H1 (cell line): ENCODE measurements around the gene CNNM1. TPM values are rescaled to one million over a fixed set of nuclear protein-coding genes. Genes with fewer than 3 reads are reported as not detected.

Experiments used
- CTCF ChIA-PET: fragments of 300-600 bp; sonication (Branson Sonifier 250); formaldehyde crosslinking; loops from one replicate; lab custom pipeline; 2021; ENCODE audit not compliant: partially characterized antibody; lab: Charles Lee
- POLR2A ChIA-PET: fragments of 300-600 bp; sonication (Branson Sonifier 250); formaldehyde crosslinking; loops from one replicate; lab custom pipeline; 2021; ENCODE audit warnings: inconsistent platforms; ENCODE audit not compliant: partially characterized antibody; lab: Charles Lee
- DNase-seq, 2 experiments: peaks; one replicate each; pipeline versions ENCODE4 v3.0.0 to v3.0.0-alpha.2; 2010 to 2022; ENCODE audit warnings: low spot score in 2 of 2, low read depth in 1 of 2, mixed read lengths in 1 of 2
- FAIRE-seq: peaks from 2 replicates; lab custom pipeline; 2011; peaks lifted over from hg19 to GRCh38; lab: Jason Lieb, UNC
- H2AFZ ChIP-seq: 2 replicates; pipeline ENCODE4 v1.8.1; 2012; ENCODE audit warnings: low read length, inconsistent platforms
- H2AK5ac ChIP-seq: 2 replicates; pipeline ENCODE4 v1.6.1; 2013; ENCODE audit warnings: low read depth, low read length
- H2BK120ac ChIP-seq: replicated peaks from 2 replicates; pipeline ENCODE3; 2013; ENCODE audit warnings: low read depth, low read length, inconsistent platforms
- H2BK12ac ChIP-seq: 2 replicates; pipeline ENCODE4 v1.6.1; 2013; ENCODE audit warnings: low read depth, low read length
- H2BK15ac ChIP-seq: 2 replicates; pipeline ENCODE4 v1.6.1; 2013; ENCODE audit warnings: low read length
- H2BK20ac ChIP-seq: 2 replicates; pipeline ENCODE4 v1.6.1; 2013; ENCODE audit warnings: low read length
- H2BK5ac ChIP-seq: 2 replicates; pipeline ENCODE4 v1.6.1; 2013; ENCODE audit warnings: low read depth, low read length
- H3K14ac ChIP-seq: 2 replicates; pipeline ENCODE4 v1.6.1; 2013; ENCODE audit warnings: inconsistent platforms; ENCODE audit not compliant: insufficient read length
- H3K18ac ChIP-seq: 2 replicates; pipeline ENCODE4 v1.6.1; 2013; ENCODE audit warnings: low read length; ENCODE audit errors: extremely low read depth
- H3K23ac ChIP-seq: 2 replicates; pipeline ENCODE4 v1.6.1; 2013; ENCODE audit warnings: inconsistent platforms; ENCODE audit not compliant: insufficient read length
- H3K23me2 ChIP-seq: 2 replicates; pipeline ENCODE4 v1.6.1; 2013; ENCODE audit warnings: low read depth, low read length
- H3K27ac ChIP-seq: 2 replicates; pipeline ENCODE4 v1.6.1; 2011; ENCODE audit warnings: low read depth, low read length, inconsistent platforms
- H3K27me3 ChIP-seq, 4 experiments: replicated peaks in 1 of 4; 1 replicate in 1 of 4; 2 replicates in 3 of 4; pipeline versions ENCODE4 v1.6.1 to v1.8.1; 2011 to 2013; ENCODE audit warnings: low read length in 3 of 4, mild to moderate bottlenecking in 3 of 4, inconsistent platforms in 2 of 4, mixed read lengths in 2 of 4, moderate library complexity in 1 of 4; ENCODE audit not compliant: control insufficient read depth in 3 of 4, insufficient read depth in 3 of 4; ENCODE audit errors: extremely low read depth in 1 of 4
- H3K36me3 ChIP-seq, 4 experiments: 2 replicates each; pipeline versions ENCODE4 v1.6.1 to v1.8.1; 2011 to 2013; ENCODE audit warnings: mild to moderate bottlenecking in 4 of 4, low read length in 3 of 4, moderate library complexity in 2 of 4, control low read depth in 1 of 4, inconsistent platforms in 1 of 4; ENCODE audit not compliant: insufficient read depth in 4 of 4, control insufficient read depth in 2 of 4
- H3K4ac ChIP-seq: replicated peaks from 2 replicates; pipeline ENCODE3; 2013; ENCODE audit warnings: low read length, low read depth, mixed read lengths, inconsistent platforms; ENCODE audit not compliant: insufficient read length
- H3K4me1 ChIP-seq, 4 experiments: replicated peaks in 1 of 4; 1 replicate in 1 of 4; 2 replicates in 3 of 4; pipeline versions ENCODE4 v1.6.1 to v1.8.1; 2011 to 2013; ENCODE audit warnings: low read length in 3 of 4, inconsistent platforms in 2 of 4, mixed read lengths in 1 of 4; ENCODE audit not compliant: insufficient read depth in 4 of 4, control insufficient read depth in 3 of 4
- H3K4me2 ChIP-seq, 2 experiments: 2 replicates each; pipeline versions ENCODE4 v1.6.1 to v1.8.1; 2011 to 2013; ENCODE audit warnings: low read depth in 2 of 2, low read length in 2 of 2, control low read depth in 1 of 2, inconsistent platforms in 1 of 2, mild to moderate bottlenecking in 1 of 2; ENCODE audit not compliant: insufficient read depth in 1 of 2
- H3K4me3 ChIP-seq, 4 experiments: fragments of 200-600, 300-600 bp in 1 of 4; sonication (generic), shearing (Covaris generic), sonication (Bioruptor Twin) in 1 of 4; 2 replicates each; pipeline versions ENCODE4 v1.5.1 to v1.8.1; 2011 to 2016; ENCODE audit warnings: low read length in 4 of 4, low read depth in 3 of 4, control low read depth in 2 of 4, inconsistent platforms in 2 of 4, mild to moderate bottlenecking in 2 of 4, mixed read lengths in 1 of 4, moderate library complexity in 1 of 4; ENCODE audit not compliant: insufficient read depth in 2 of 4; ENCODE audit errors: extremely low read depth in 1 of 4
- H3K56ac ChIP-seq: replicated peaks from 2 replicates; pipeline ENCODE3; 2013; ENCODE audit warnings: low read depth, mild to moderate bottlenecking, mixed read lengths, low read length, inconsistent platforms; ENCODE audit not compliant: insufficient read length
- H3K79me1 ChIP-seq: 2 replicates; pipeline ENCODE4 v1.6.1; 2013; ENCODE audit warnings: low read depth, low read length, control low read depth
- H3K79me2 ChIP-seq, 2 experiments: 2 replicates each; pipeline versions ENCODE4 v1.6.1 to v1.8.1; 2012 to 2013; ENCODE audit warnings: low read length in 2 of 2, mild to moderate bottlenecking in 2 of 2, inconsistent platforms in 1 of 2; ENCODE audit not compliant: insufficient read depth in 2 of 2, control insufficient read depth in 1 of 2
- H3K9ac ChIP-seq, 4 experiments: replicated peaks in 1 of 4; 1 replicate in 1 of 4; 2 replicates in 3 of 4; pipeline versions ENCODE4 v1.6.1 to v1.8.1; 2011 to 2013; ENCODE audit warnings: low read depth in 3 of 4, low read length in 3 of 4, control low read depth in 2 of 4, mild to moderate bottlenecking in 2 of 4, moderate library complexity in 2 of 4, inconsistent platforms in 1 of 4; ENCODE audit errors: extremely low read depth in 1 of 4
- H3K9me3 ChIP-seq, 2 experiments: 2 replicates each; pipeline versions ENCODE4 v1.6.1 to v1.8.1; 2012 to 2013; ENCODE audit warnings: mild to moderate bottlenecking in 2 of 2, moderate library complexity in 2 of 2, control low read depth in 1 of 2, inconsistent platforms in 1 of 2, low read depth in 1 of 2, low read length in 1 of 2, mixed read lengths in 1 of 2; ENCODE audit not compliant: insufficient read depth in 2 of 2
- H4K20me1 ChIP-seq, 2 experiments: replicated peaks in 1 of 2; 2 replicates each; pipeline versions ENCODE3 to v1.8.1; 2011 to 2013; ENCODE audit warnings: inconsistent platforms in 2 of 2, low read length in 2 of 2, mild to moderate bottlenecking in 1 of 2; ENCODE audit not compliant: insufficient read depth in 2 of 2, control insufficient read depth in 1 of 2
- H4K5ac ChIP-seq: 2 replicates; pipeline ENCODE4 v1.6.1; 2013; ENCODE audit warnings: low read length, low read depth, mixed read lengths, inconsistent platforms; ENCODE audit not compliant: insufficient read length
- H4K8ac ChIP-seq: 2 replicates; pipeline ENCODE4 v1.8.0; 2013; ENCODE audit warnings: mild to moderate bottlenecking, moderate library complexity, low read length, inconsistent platforms; ENCODE audit not compliant: insufficient read depth; ENCODE audit errors: extremely low read depth
- H4K91ac ChIP-seq: replicated peaks from 2 replicates; pipeline ENCODE3; 2013; ENCODE audit warnings: low read length, mixed read lengths, inconsistent platforms; ENCODE audit not compliant: insufficient read length
- WGBS, 2 experiments: shearing (Covaris generic) in 1 of 2; methylation state at CpG; one replicate each; pipeline versions ENCODE4 v1.1.6 to v1.1.7; 2013 to 2015; ENCODE audit warnings: low lambda C conversion rate in 2 of 2, mixed read lengths in 2 of 2, inconsistent platforms in 1 of 2, low coverage in 1 of 2, missing lambda C conversion rate in 1 of 2; ENCODE audit not compliant: insufficient replicate concordance in 2 of 2, insufficient coverage in 1 of 2, insufficient read length in 1 of 2; ENCODE audit errors: extremely low coverage in 1 of 2, missing lambda C conversion rate in 1 of 2; 5-methylcytosine and 5-hydroxymethylcytosine counted together
- polyA plus RNA-seq, 7 experiments: library from polyadenylated mRNA; depleted of rRNA in 3 of 7; stranded (reverse) in 5 of 7; unstranded in 2 of 7; fragments of >200 nt in 5 of 7; fragments of 200-250 nt in 2 of 7; gene quantifications; 1 replicate in 5 of 7; 2 replicates in 1 of 7; 4 replicates in 1 of 7; pipeline versions ENCODE4 v1.2.1 to v1.2.3, GENCODE V29; 2011 to 2013; ENCODE audit warnings: missing spikeins in 2 of 7, mixed read lengths in 2 of 7
- total RNA-seq: library from RNA; stranded (reverse); fragmentation: NEBNext Ultra II Directional; extraction: Animal tissue kit (Norgen Biotek cat#: 25700); gene quantifications from 2 replicates; pipeline ENCODE4 v1.2.1, GENCODE V29; 2021

The CNNM1 gene
- total and polyA plus RNA-seq, 2 of the 8 experiments (the other 6 are each of a cell fraction or from before 2014, with no cell fraction given), result 0.74 to 0.92 TPM

DNA sequence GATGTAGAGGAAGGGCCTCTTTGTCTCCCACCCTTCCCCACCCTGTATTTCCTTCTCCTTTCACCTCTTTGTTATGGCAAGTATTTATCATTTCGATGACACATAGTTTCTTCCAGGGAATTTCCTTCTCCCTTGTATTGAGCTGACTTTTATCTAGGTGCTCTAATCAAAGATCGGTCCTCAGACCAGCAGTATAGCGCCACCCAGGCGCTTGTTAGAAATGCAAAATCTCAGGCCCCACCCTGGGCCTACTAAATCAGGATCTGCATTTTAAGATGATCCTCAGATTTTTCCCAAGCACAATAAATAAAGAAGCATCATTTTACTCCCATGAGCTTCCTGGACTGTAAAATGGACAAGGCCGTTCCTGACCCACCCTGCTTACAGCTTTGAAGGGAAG lies 113.2 kb downstream of the CNNM1 start:
- H3K9ac ChIP-seq, result no peak overlapping the region
- no peak overlapping the region for H3K18ac ChIP-seq
- H3K4ac ChIP-seq, result no peak overlapping the region
- H3K36me3 ChIP-seq, result no peaks in the 10 kb centered on the region
- H3K4me1 ChIP-seq, result 0 out of 7 replicates have a peak, but pooled peaks cover 0 to 2% (median under 1%) of the 10 kb centered on the region in 4 experiments
- H2AFZ ChIP-seq, result no peak overlapping the region
- DNase-seq (no peak), FAIRE-seq (no peak)
- H2BK20ac ChIP-seq, result no peak overlapping the region
- H2BK120ac ChIP-seq, result no peak overlapping the region
- H2BK15ac ChIP-seq, result no peak overlapping the region
- no peaks in the 10 kb centered on the region for H3K9me3 ChIP-seq
- WGBS, 2 experiments, result 56% methylated on average over 5 of the region's 5 CpGs; no CpG with 5 or more reads in 1 of the 2 experiments
- H2BK12ac ChIP-seq, result no peak overlapping the region
- no peaks in the 10 kb centered on the region for H3K23me2 ChIP-seq
- POLR2A ChIA-PET, result interaction anchor here (0.6 to 2.3 kb wide), 2 partner anchors 12 to 42 kb away, joined by 3 to 9 read pairs; partner anchors contain the start of gene GOT1
- no peak overlapping the region for H3K14ac ChIP-seq
- no peak overlapping the region for H4K5ac ChIP-seq
- no peak overlapping the region for H3K27ac ChIP-seq
- H2AK5ac ChIP-seq, result no peak overlapping the region
- no peaks in the 10 kb centered on the region for H3K79me1 ChIP-seq
- H3K4me2 ChIP-seq, result no peak overlapping the region
- H3K27me3 ChIP-seq, result no peaks in the 10 kb centered on the region
- CTCF ChIA-PET, result interaction anchor here (0.8 to 3.9 kb wide), 19 partner anchors 9 to 176 kb away, joined by 3 to 22 read pairs (median 4); partner anchors contain the start of gene GOT1
- H3K56ac ChIP-seq, result no peak overlapping the region
- H4K91ac ChIP-seq, result no peak overlapping the region
- no peaks in the 10 kb centered on the region for H3K79me2 ChIP-seq
- no peaks in the 10 kb centered on the region for H4K20me1 ChIP-seq
- no peak overlapping the region for H3K23ac ChIP-seq
- no peak overlapping the region for H3K4me3 ChIP-seq
- H2BK5ac ChIP-seq, result no peak overlapping the region
- H4K8ac ChIP-seq, result no peak overlapping the region
